Endothelial cell of umbilical vein (primary cell): Measurements from ENCODE around the gene RAD51B. TPM values are rescaled to one million over a fixed set of nuclear protein-coding genes. Genes with fewer than 3 reads are reported as not detected.

Experiments
- BruUV-seq: library from RNA; stranded (reverse); fragments of 400-500 nt; replicated peaks from 2 replicates; lab custom pipeline; 2021; lab: Mats Ljungman, UMichigan
- CTCF ChIA-PET: fragments of 300-600, 350-600 bp; sonication (Branson Sonifier 250); formaldehyde crosslinking; loops from one replicate; lab custom pipeline; 2021; ENCODE audit warnings: antibody characterized with exemption, inconsistent platforms; lab: Charles Lee
- POLR2A ChIA-PET: fragments of 300-600, 350-600 bp; sonication (Branson Sonifier 250); formaldehyde crosslinking; loops from one replicate; lab custom pipeline; 2021; ENCODE audit warnings: antibody characterized with exemption, inconsistent platforms; lab: Charles Lee
- DNase-seq: peaks from one replicate; pipeline ENCODE4 v3.0.0-alpha.2; 2011; ENCODE audit warnings: low read depth, low spot score
- FAIRE-seq: peaks from 2 replicates; lab custom pipeline; 2011; peaks lifted over from hg19 to GRCh38; lab: Jason Lieb, UNC
- H2AFZ ChIP-seq: 2 replicates; pipeline ENCODE4 v1.6.0; 2012; ENCODE audit warnings: low read depth, low read length, control low read depth, inconsistent platforms
- H3K27ac ChIP-seq: 2 replicates; pipeline ENCODE4 v1.5.1; 2011; ENCODE audit warnings: low read depth, mild to moderate bottlenecking, control low read depth, low read length, moderate library complexity; ENCODE audit not compliant: insufficient read depth
- H3K27me3 ChIP-seq, 2 experiments: 2 replicates each; pipeline versions ENCODE4 v1.6.0 to v1.6.1; 2011; ENCODE audit warnings: low read length in 2 of 2, mixed read lengths in 1 of 2; ENCODE audit not compliant: control insufficient read depth in 2 of 2, insufficient read depth in 2 of 2
- H3K36me3 ChIP-seq, 2 experiments: 2 replicates in 1 of 2; 3 replicates in 1 of 2; pipeline ENCODE4 v1.5.1; 2011; ENCODE audit warnings: low read length in 2 of 2, mild to moderate bottlenecking in 1 of 2, moderate library complexity in 1 of 2; ENCODE audit not compliant: control insufficient read depth in 2 of 2, insufficient read depth in 2 of 2; ENCODE audit errors: extremely low read depth in 1 of 2
- H3K4me1 ChIP-seq: 3 replicates; pipeline ENCODE4 v1.5.1; 2011; ENCODE audit warnings: mild to moderate bottlenecking, low read length; ENCODE audit not compliant: control insufficient read depth, insufficient read depth; ENCODE audit errors: extremely low read depth
- H3K4me2 ChIP-seq: 2 replicates; pipeline ENCODE4 v1.6.1; 2011; ENCODE audit warnings: low read length, control low read depth, mixed read lengths; ENCODE audit not compliant: insufficient read depth
- H3K4me3 ChIP-seq, 3 experiments: fragments of 200-600 bp in 1 of 3; sonication (generic), shearing (Covaris generic) in 1 of 3; replicated peaks in 1 of 3; 2 replicates each; pipeline ENCODE4 v1.5.1; 2011 to 2016; ENCODE audit warnings: control low read depth in 3 of 3, low read length in 3 of 3, mild to moderate bottlenecking in 2 of 3, inconsistent platforms in 1 of 3, low read depth in 1 of 3, moderate library complexity in 1 of 3; ENCODE audit not compliant: insufficient read depth in 1 of 3
- H3K79me2 ChIP-seq: 2 replicates; pipeline ENCODE4 v1.6.0; 2012; ENCODE audit warnings: low read length, inconsistent platforms; ENCODE audit not compliant: control insufficient read depth, insufficient read depth
- H3K9ac ChIP-seq: replicated peaks from 2 replicates; pipeline ENCODE3; 2011; ENCODE audit warnings: low read length, control low read depth; ENCODE audit not compliant: insufficient read depth; ENCODE audit errors: extremely low read depth
- H3K9me1 ChIP-seq: replicated peaks from 3 replicates; pipeline ENCODE4 v1.6.0; 2011; ENCODE audit warnings: mild to moderate bottlenecking, low read length; ENCODE audit not compliant: control insufficient read depth, insufficient read depth; ENCODE audit errors: extremely low read depth
- H3K9me3 ChIP-seq: replicated peaks from 2 replicates; pipeline ENCODE4 v1.5.1; 2012; ENCODE audit warnings: low read length, inconsistent platforms; ENCODE audit not compliant: control insufficient read depth, insufficient read depth
- H4K20me1 ChIP-seq: replicated peaks from 2 replicates; pipeline ENCODE3; 2011; ENCODE audit warnings: mild to moderate bottlenecking, low read length; ENCODE audit not compliant: control insufficient read depth, insufficient read depth; ENCODE audit errors: extremely low read depth
- EZH2 ChIP-seq: IDR thresholded peaks from 2 replicates; pipeline ENCODE4 v1.6.1; 2012; ENCODE audit warnings: borderline replicate concordance, low read depth, mild to moderate bottlenecking, moderate library complexity, low read length, inconsistent platforms; ENCODE audit not compliant: severe bottlenecking
- FOS ChIP-seq: IDR thresholded peaks from 2 replicates; pipeline ENCODE4 v1.6.1; 2011; ENCODE audit warnings: mild to moderate bottlenecking, low read length, moderate library complexity, borderline replicate concordance; ENCODE audit not compliant: insufficient read depth
- GATA2 ChIP-seq: IDR thresholded peaks from 2 replicates; pipeline ENCODE4 v1.7.0; 2011; ENCODE audit warnings: low read depth, mild to moderate bottlenecking, moderate library complexity, mixed read lengths, low read length; ENCODE audit not compliant: insufficient read length, insufficient read depth
- JUN ChIP-seq: IDR thresholded peaks from 2 replicates; pipeline ENCODE4 v1.6.1; 2011; ENCODE audit warnings: borderline replicate concordance, low read depth; ENCODE audit not compliant: insufficient read length, insufficient read depth
- MYC ChIP-seq: IDR thresholded peaks from one replicate; pipeline ENCODE4 v1.6.1; 2011; ENCODE audit warnings: mild to moderate bottlenecking, low read depth, low read length
- POLR2A ChIP-seq: IDR thresholded peaks from 2 replicates; pipeline ENCODE4 v1.6.1; 2012; ENCODE audit warnings: low read depth, mild to moderate bottlenecking, control low read depth, low read length
- POLR2AphosphoS5 ChIP-seq: IDR thresholded peaks from 2 replicates; pipeline ENCODE4 v1.6.1; 2012; ENCODE audit warnings: low read depth, mild to moderate bottlenecking, control low read depth, low read length, moderate library complexity; ENCODE audit not compliant: insufficient read depth
- dilution Hi-C: fragments of 300-500 bp; cut with MboI; formaldehyde crosslinking; loops from one replicate; pipeline ENCODE4 v1.15.0; 2019; ENCODE audit warnings: low sequenced_read_pairs; ENCODE audit not compliant: extremely low pct_ligation_motif_present
- intact Hi-C: fragments of 100-400 bp; cut with micrococcal nuclease; formaldehyde crosslinking; loops from one replicate; pipeline ENCODE4 v1.10.0; 2022
- polyA plus RNA-seq, 4 experiments: library from polyadenylated mRNA; depleted of rRNA in 3 of 4; stranded (reverse) in 3 of 4; unstranded in 1 of 4; fragments of >200 nt; gene quantifications; 2 replicates each; pipeline versions ENCODE4 v1.2.1 to v1.2.3, GENCODE V29; 2011 to 2012; ENCODE audit warnings: missing spikeins in 1 of 4
- total RNA-seq: library from RNA; stranded (reverse); gene quantifications from 2 replicates; pipeline ENCODE4 v1.2.3, GENCODE V29; 2021
- TF ChIP-seq, protein P1 (sequence below): IDR thresholded peaks from 2 replicates; pipeline ENCODE4 v1.6.1; 2011; ENCODE audit not compliant: insufficient read depth, insufficient read length
- TF ChIP-seq, protein P2 (sequence below), 2 donors: IDR thresholded peaks; 1 replicate in 1 of 2; 2 replicates in 1 of 2; pipeline ENCODE4 v1.5.1; 2011; ENCODE audit warnings: low read length in 2 of 2, mild to moderate bottlenecking in 2 of 2, moderate library complexity in 2 of 2, control low read depth in 1 of 2, inconsistent platforms in 1 of 2, low read depth in 1 of 2; ENCODE audit not compliant: insufficient read depth in 1 of 2; ENCODE audit errors: extremely low read depth in 1 of 2

RAD51B gene
- total and polyA plus RNA-seq, 2 donors (not counting 3 experiments of a cell fraction or from before 2014, with no cell fraction given) = 3.9 to 19.0 TPM

DNA sequence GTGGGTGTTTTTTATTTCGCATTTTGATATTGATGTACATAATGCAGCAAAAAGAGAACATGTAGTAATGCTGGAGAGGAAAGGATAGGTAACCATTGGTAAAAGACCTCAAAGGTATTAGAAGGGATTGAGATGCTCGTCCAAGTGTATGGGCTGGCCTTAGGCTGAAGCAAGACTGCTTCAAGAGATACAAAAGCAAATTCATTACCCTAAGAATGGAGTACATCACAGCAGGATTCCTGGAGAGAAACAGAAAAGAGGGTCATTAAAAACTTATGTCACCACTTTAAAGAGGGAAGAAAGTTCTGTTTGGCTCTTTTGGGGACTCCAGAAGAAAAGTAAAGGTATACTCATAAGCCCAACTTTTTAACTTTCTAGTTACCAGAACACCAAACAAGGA, 552.8 kb downstream of the RAD51B start:
- H3K36me3 ChIP-seq = no peaks in the 10 kb centered on the region
- no peaks in the 10 kb centered on the region for H3K79me2 ChIP-seq
- peaks cover 5% of the 10 kb centered on the region for H3K4me1 ChIP-seq
- FAIRE-seq (no peak), DNase-seq (no peak)
- dilution Hi-C loops (no loop called here), intact Hi-C loops (no loop called here)
- no peak for TF ChIP-seq EZH2
- TF ChIP-seq, protein P1, sequence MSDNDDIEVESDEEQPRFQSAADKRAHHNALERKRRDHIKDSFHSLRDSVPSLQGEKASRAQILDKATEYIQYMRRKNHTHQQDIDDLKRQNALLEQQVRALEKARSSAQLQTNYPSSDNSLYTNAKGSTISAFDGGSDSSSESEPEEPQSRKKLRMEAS = no peak
- TF ChIP-seq, protein P2, sequence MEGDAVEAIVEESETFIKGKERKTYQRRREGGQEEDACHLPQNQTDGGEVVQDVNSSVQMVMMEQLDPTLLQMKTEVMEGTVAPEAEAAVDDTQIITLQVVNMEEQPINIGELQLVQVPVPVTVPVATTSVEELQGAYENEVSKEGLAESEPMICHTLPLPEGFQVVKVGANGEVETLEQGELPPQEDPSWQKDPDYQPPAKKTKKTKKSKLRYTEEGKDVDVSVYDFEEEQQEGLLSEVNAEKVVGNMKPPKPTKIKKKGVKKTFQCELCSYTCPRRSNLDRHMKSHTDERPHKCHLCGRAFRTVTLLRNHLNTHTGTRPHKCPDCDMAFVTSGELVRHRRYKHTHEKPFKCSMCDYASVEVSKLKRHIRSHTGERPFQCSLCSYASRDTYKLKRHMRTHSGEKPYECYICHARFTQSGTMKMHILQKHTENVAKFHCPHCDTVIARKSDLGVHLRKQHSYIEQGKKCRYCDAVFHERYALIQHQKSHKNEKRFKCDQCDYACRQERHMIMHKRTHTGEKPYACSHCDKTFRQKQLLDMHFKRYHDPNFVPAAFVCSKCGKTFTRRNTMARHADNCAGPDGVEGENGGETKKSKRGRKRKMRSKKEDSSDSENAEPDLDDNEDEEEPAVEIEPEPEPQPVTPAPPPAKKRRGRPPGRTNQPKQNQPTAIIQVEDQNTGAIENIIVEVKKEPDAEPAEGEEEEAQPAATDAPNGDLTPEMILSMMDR (IDR thresholded peaks at IDR 0.05; ENCODE audit: extremely low read depth in 1 of 2, insufficient read depth in 1 of 2, low read depth in 1 of 2, low read length in 2 of 2) = no peak
- no peak for TF ChIP-seq MYC
- TF ChIP-seq GATA2 = no peak
- no peak for TF ChIP-seq FOS
- TF ChIP-seq JUN = no peak
- no peak for TF ChIP-seq POLR2A
- no peak for TF ChIP-seq POLR2AphosphoS5
- ChIA-PET POLR2A (no interaction called here), CTCF (interaction anchor here (0.7 to 1.6 kb wide), 3 partner anchors 10 to 75 kb away, joined by 3 to 6 read pairs (median 4); no protein-coding TSS in a partner anchor)
- H3K9me3 ChIP-seq = no peaks in the 10 kb centered on the region
- H3K9me1 ChIP-seq = no peaks in the 10 kb centered on the region
- H2AFZ ChIP-seq = no peak overlapping the region
- H3K27me3 ChIP-seq = no peaks in the 10 kb centered on the region
- no peak overlapping the region for H3K27ac ChIP-seq
- no peak overlapping the region for H3K4me3 ChIP-seq
- H3K4me2 ChIP-seq = no peak overlapping the region
- no peak overlapping the region for H3K9ac ChIP-seq
- no TSS peak for BruUV-seq
- no peaks in the 10 kb centered on the region for H4K20me1 ChIP-seq
